ENCODE data around the gene PLD2.
"Not testable (repeated sequence)": the region's sequence is repeated elsewhere in the genome, so short reads cannot be mapped to it uniquely, and the experiment has no call there.

The PLD2 gene

GRCh38 chr17:4858882-4859260, 51.9 kb downstream of the PLD2 start:
- no peak overlapping the region for H3K4me3 ChIP-seq (ENCODE audit: low read depth, low read length)
- TF ChIP-seq CTCF (IDR thresholded peaks at IDR 0.05; ENCODE audit: borderline replicate concordance, insufficient read depth, low read depth, low read length) = no peak

GRCh38 chr17:4859816-4860625, 53.1 kb downstream of the PLD2 start:
- no peak overlapping the region for H3K4me3 ChIP-seq (ENCODE audit: low read depth, low read length)
- no peak for TF ChIP-seq CTCF (IDR thresholded peaks at IDR 0.05; ENCODE audit: borderline replicate concordance, insufficient read depth, low read depth, low read length)

- TF ChIP-seq CTCF (IDR thresholded peaks at IDR 0.05; ENCODE audit: borderline replicate concordance, insufficient read depth, low read depth, low read length) = no peak
- H3K4me3 ChIP-seq (ENCODE audit: low read depth, low read length) = no peak overlapping the region
Measured at GRCh38 chr17:4860651-4861050, 53.7 kb downstream of the PLD2 start.

GRCh38 chr17:4861052-4861451, 54.1 kb downstream of the PLD2 start:
- H3K4me3 ChIP-seq (ENCODE audit: low read depth, low read length) = no peak overlapping the region
- TF ChIP-seq CTCF (IDR thresholded peaks at IDR 0.05; ENCODE audit: borderline replicate concordance, insufficient read depth, low read depth, low read length) = no peak

GRCh38 chr17:4862720-4863119, 55.8 kb downstream of the PLD2 start:
- no peak overlapping the region for H3K4me3 ChIP-seq (ENCODE audit: low read depth, low read length)
- TF ChIP-seq CTCF (IDR thresholded peaks at IDR 0.05; ENCODE audit: borderline replicate concordance, insufficient read depth, low read depth, low read length) = no peak

GRCh38 chr17:4863321-4863720, 56.4 kb downstream of the PLD2 start:
- no peak for TF ChIP-seq CTCF (IDR thresholded peaks at IDR 0.05; ENCODE audit: borderline replicate concordance, insufficient read depth, low read depth, low read length)
- no peak overlapping the region for H3K4me3 ChIP-seq (ENCODE audit: low read depth, low read length)

- H3K4me3 ChIP-seq (ENCODE audit: low read depth, low read length) = not testable (repeated sequence)
Measured at GRCh38 chr17:4867535-4867934, 60.6 kb downstream of the PLD2 start.

GRCh38 chr17:4869058-4869998, 62.4 kb downstream of the PLD2 start:
- H3K4me3 ChIP-seq (ENCODE audit: low read depth, low read length) = not testable (repeated sequence)
